Heart right ventricle (tissue), 16 donors: ENCODE data around the gene IMMP2L. TPM values are rescaled to one million over a fixed set of nuclear protein-coding genes. Genes with fewer than 3 reads are reported as not detected.

ENCODE experiments used
- ATAC-seq, 8 donors: fragments of 200-7000 bp; cut with Tn5 transposase; one replicate each; pipeline ENCODE4 v1.9.1; 2020; ENCODE audit warnings: mild to moderate bottlenecking in 8 of 8, moderate library complexity in 8 of 8, moderate number of reproducible peaks in 1 of 8
- DNase-seq, 2 donors: peaks; one replicate each; pipeline ENCODE4 v3.0.0-alpha.2; 2020
- H3K27ac ChIP-seq, 10 donors: fragments of 200-600 bp; sonication (generic) in 2 of 10; one replicate each; pipeline versions ENCODE4 v1.5.0 to v1.8.0; 2020 to 2022; ENCODE audit warnings: mild to moderate bottlenecking in 3 of 10
- H3K27me3 ChIP-seq, 7 donors: fragments of 200-600 bp; one replicate each; pipeline ENCODE4 v1.8.0; 2021 to 2022; ENCODE audit warnings: mild to moderate bottlenecking in 2 of 7
- H3K36me3 ChIP-seq, 9 donors: fragments of 200-600 bp; sonication (generic) in 1 of 9; one replicate each; pipeline versions ENCODE4 v1.5.0 to v1.8.0; 2020 to 2022; ENCODE audit warnings: mild to moderate bottlenecking in 2 of 9
- H3K4me1 ChIP-seq, 9 donors: fragments of 200-600 bp; sonication (generic) in 1 of 9; one replicate each; pipeline versions ENCODE4 v1.5.0 to v1.8.0; 2020 to 2022; ENCODE audit warnings: mild to moderate bottlenecking in 4 of 9
- H3K4me3 ChIP-seq, 10 donors: fragments of 200-600 bp; sonication (generic) in 2 of 10; one replicate each; pipeline versions ENCODE4 v1.5.0 to v1.8.0; 2020 to 2022; ENCODE audit warnings: mild to moderate bottlenecking in 7 of 10, moderate library complexity in 2 of 10
- H3K9me3 ChIP-seq, 11 donors: fragments of 200-600 bp in 10 of 11; sonication (generic) in 2 of 11; one replicate each; pipeline versions ENCODE4 v1.5.0 to v1.8.0; 2013 to 2022; ENCODE audit warnings: mild to moderate bottlenecking in 2 of 11, control low read depth in 1 of 11, moderate library complexity in 1 of 11
- WGBS, 2 donors: extraction: QIAGEN DNeasy Blood & Tissue Kit; methylation state at CpG; one replicate each; pipeline ENCODE4 v1.1.7; 2013; ENCODE audit warnings: inconsistent platforms in 1 of 2; 5-methylcytosine and 5-hydroxymethylcytosine counted together
- intact Hi-C, 10 donors: fragments of 100-400 bp; cut with DNase I; formaldehyde crosslinking; loops; one replicate each; pipeline versions ENCODE4 v1.11.1 to v1.14.2; 2022
- polyA plus RNA-seq, 2 donors: library from polyadenylated mRNA; stranded (reverse); fragments of 200-250 nt; gene quantifications; one replicate each; pipeline ENCODE4 v1.2.3, GENCODE V29; 2013
- total RNA-seq, 10 donors: library from RNA; stranded (reverse); fragmentation: NEBNext Ultra II Directional in 3 of 10; extraction: Animal tissue kit (Norgen Biotek cat#: 25700) in 3 of 10; gene quantifications; one replicate each; pipeline versions ENCODE4 v1.2.1 to v1.2.4, GENCODE V29; 2021 to 2023
- TF ChIP-seq, protein P1 (sequence below), 9 donors: fragments of 200-600 bp; sonication (generic) in 2 of 9; IDR thresholded peaks; one replicate each; pipeline versions ENCODE4 v1.5.0 to v1.8.0; 2021 to 2022; ENCODE audit warnings: antibody characterized with exemption in 9 of 9, mild to moderate bottlenecking in 5 of 9, moderate library complexity in 1 of 9
- donor health status: Arrhythmogenic right ventricular cardiomyopathy.
- donor health status: ischemic (EF 13 %, LVEDD 7.1; RV severe dilation, severe dysfunction).
- donor health status: healthy with polysubstance abuse.
- donor health status: DM: no; HTN: yes; CAD: no.
- donor health status: DM: no; HTN: no; CAD: no.
- donor health status: ischemic (EF 25% LVEDD 6.9; RV normal size, moderate dysfunction).
- donor health status: ischemic (EF 25% LVEDD 5.7; RV mildly dilated, moderate dysfunction).
- donor health status: healthy.
- donor health status: DM: yes; HTN: yes; CAD: no.
- donor health status: Ischemic cardiomyopathy.
- donor health status: ischemic (EF 35%, LVEDD 5.7; RV mildly dilated, moderate dysfunction).
- donor health status: nonischemic (EF 11% LVEDD 7.7; RV severe dilation, severe dysfunction).
- donor health status: DM: yes; HTN: yes; CAD: no.
- donor health status: PGD.
- donor health status: ischemic (EF 29% LVEDD 5.4; RV normal size, mild dysfunction).
- donor health status: nonischemic (EF 23%, LVEDD 6.1; RV moderate dilation, normal function).

The IMMP2L gene
- total and polyA plus RNA-seq, 12 donors, result 4.3 to 20.8 (median 17.3) TPM

DNA sequence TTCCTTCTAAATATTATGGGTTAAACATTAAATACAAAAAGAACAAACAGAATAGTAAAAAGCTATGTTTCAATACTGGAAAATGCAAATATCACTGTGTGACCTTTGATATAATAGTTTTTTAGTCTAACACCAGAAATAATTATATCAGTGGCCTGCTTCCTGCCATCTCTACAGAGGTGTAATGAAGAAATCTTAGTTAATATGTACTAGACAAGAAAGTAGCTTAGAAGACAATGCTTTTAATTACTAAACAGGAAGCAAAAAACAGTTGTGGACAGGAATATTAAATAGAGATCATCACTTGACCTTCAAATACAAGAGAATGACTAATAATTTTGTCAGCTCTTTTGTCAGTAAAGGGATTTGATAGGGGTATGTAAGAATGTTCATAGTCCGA lies 518.7 kb downstream of the IMMP2L start:
- no peaks in the 10 kb centered on the region for H3K9me3 ChIP-seq

DNA sequence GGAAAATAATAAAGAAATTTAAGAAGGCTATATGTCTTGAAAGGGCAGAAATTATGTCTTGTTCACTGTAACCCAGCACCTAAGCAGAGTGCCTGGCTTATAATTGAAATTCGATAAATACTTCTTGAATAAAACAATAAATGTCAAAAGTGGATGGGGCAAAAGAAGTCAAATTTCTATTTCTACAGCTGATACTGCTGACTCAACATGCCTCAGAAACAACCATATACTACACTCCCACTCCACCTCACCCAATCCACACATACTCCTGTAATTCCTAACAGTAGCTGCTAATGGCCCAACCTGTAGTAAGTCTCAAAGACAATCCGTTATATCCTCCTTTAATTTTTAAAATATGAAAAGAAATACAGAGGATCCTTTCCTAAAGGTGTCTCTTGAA lies 519.5 kb downstream of the IMMP2L start:
- DNase-seq, result no peak
- TF ChIP-seq, protein P1, sequence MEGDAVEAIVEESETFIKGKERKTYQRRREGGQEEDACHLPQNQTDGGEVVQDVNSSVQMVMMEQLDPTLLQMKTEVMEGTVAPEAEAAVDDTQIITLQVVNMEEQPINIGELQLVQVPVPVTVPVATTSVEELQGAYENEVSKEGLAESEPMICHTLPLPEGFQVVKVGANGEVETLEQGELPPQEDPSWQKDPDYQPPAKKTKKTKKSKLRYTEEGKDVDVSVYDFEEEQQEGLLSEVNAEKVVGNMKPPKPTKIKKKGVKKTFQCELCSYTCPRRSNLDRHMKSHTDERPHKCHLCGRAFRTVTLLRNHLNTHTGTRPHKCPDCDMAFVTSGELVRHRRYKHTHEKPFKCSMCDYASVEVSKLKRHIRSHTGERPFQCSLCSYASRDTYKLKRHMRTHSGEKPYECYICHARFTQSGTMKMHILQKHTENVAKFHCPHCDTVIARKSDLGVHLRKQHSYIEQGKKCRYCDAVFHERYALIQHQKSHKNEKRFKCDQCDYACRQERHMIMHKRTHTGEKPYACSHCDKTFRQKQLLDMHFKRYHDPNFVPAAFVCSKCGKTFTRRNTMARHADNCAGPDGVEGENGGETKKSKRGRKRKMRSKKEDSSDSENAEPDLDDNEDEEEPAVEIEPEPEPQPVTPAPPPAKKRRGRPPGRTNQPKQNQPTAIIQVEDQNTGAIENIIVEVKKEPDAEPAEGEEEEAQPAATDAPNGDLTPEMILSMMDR (IDR thresholded peaks at IDR 0.05), result no peak
- WGBS, 2 donors, result 96 to 97% methylated on average over 2 of the region's 2 CpGs
- Histone ChIP-seq H3K9me3 (no peaks in the 10 kb centered on the region), H3K4me1 (no peaks in the 10 kb centered on the region), H3K4me3 (no peak overlapping the region), H3K27me3 (no peaks in the 10 kb centered on the region), H3K27ac (no peak overlapping the region), H3K36me3 (no peaks in the 10 kb centered on the region)
- intact Hi-C loops, result no loop called here
- no peak for ATAC-seq

More for the DNA sequence above, 518.7 kb downstream of the IMMP2L start:
- no peak overlapping the region for H3K27ac ChIP-seq
- no peaks in the 10 kb centered on the region for H3K4me1 ChIP-seq
- H3K4me3 ChIP-seq, result no peak overlapping the region
- intact Hi-C loops, result no loop called here
- DNase-seq (no peak), ATAC-seq (no peak)
- WGBS, 2 donors, result 92 to 95% methylated on average over 1 of the region's 1 CpG
- no peaks in the 10 kb centered on the region for H3K36me3 ChIP-seq
- no peaks in the 10 kb centered on the region for H3K27me3 ChIP-seq
- TF ChIP-seq, protein P1 (IDR thresholded peaks at IDR 0.05), result no peak

DNA sequence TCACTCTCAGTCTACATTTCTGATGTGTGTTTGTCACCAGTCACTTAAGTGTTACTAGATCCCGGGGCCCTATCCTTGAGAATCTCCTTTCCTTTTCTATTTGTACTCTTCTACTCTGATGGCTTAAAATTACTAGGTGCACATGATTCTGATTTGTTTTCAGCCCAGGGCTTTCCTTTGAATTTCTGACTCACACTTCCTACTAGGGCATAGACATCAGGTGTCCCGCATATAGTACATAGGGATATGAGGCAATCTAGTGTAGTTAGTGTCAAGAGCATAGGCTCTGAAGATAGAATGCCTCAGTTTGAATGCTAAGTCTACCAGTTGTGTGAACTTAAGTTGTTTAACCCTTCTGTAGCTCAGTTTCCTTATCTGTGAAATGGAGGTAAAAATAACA lies 520.7 kb downstream of the IMMP2L start:
- no peak for ATAC-seq

DNA sequence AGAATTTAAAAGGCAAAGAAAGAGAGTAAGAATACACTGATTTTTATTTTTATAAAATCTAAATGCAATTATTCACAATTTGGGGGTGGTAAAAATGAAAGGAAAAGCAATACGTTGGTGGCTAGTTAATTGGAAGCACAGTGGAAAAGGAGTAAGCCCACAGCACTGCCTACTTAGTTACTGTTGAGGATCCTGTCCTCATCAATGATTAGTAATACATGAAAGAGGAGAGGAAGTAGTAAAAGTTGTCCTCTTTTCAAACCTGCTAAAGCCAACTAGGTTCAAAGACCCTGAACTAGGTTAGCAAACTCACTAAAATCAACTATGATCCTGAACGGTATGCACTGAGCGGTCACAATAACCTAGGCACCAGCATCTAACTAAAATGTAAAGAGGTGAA lies 524.1 kb downstream of the IMMP2L start:
- TF ChIP-seq, protein P1 (IDR thresholded peaks at IDR 0.05), result no peak
- Histone ChIP-seq H3K27me3 (no peaks in the 10 kb centered on the region), H3K36me3 (no peaks in the 10 kb centered on the region), H3K27ac (no peak overlapping the region), H3K4me1 (no peaks in the 10 kb centered on the region), H3K4me3 (no peak overlapping the region), H3K9me3 (no peaks in the 10 kb centered on the region)
- intact Hi-C loops, result loop anchor here in 1 of 10 donors (10.0 kb wide), 1 partner anchor 57 kb away; the partner anchor contains the start of gene LRRN3
- 90% methylated on average over 3 of the region's 3 CpGs for WGBS, 2 donors
- ATAC-seq, result no peak
- DNase-seq, result no peak

More for the DNA sequence above, 520.7 kb downstream of the IMMP2L start:
- DNase-seq, result no peak
- no peaks in the 10 kb centered on the region for H3K36me3 ChIP-seq
- WGBS, 2 donors, result 77 to 78% methylated on average over 2 of the region's 2 CpGs
- TF ChIP-seq, protein P1 (IDR thresholded peaks at IDR 0.05), result no peak
- intact Hi-C loops, result no loop called here
- no peak overlapping the region for H3K4me3 ChIP-seq
- no peaks in the 10 kb centered on the region for H3K27me3 ChIP-seq
- no peak overlapping the region for H3K27ac ChIP-seq
- no peaks in the 10 kb centered on the region for H3K4me1 ChIP-seq
- no peaks in the 10 kb centered on the region for H3K9me3 ChIP-seq
